HEK293T (cell line): ENCODE results near the gene AEBP2.

Experiments used
- CTCF ChIA-PET: fragments of 350-600 bp; formaldehyde crosslinking; extraction: SDS; loops from one replicate; lab custom pipeline; 2021; ENCODE audit warnings: antibody characterized with exemption, inconsistent platforms; lab: Yijun Ruan, JAX
- POLR2A ChIA-PET: fragments of 350-600 bp; formaldehyde crosslinking; extraction: SDS; loops from one replicate; lab custom pipeline; 2020; ENCODE audit warnings: antibody characterized with exemption, inconsistent platforms; lab: Yijun Ruan, JAX
- DNase-seq: peaks from one replicate; pipeline ENCODE4 v3.0.0; 2012; ENCODE audit warnings: mixed read lengths; ENCODE audit errors: extremely low spot score
- ARNT ChIP-seq: fragments of 450-650 bp; IDR thresholded peaks from 2 replicates; pipeline ENCODE4 v1.6.1; 2017; ENCODE audit warnings: mild to moderate bottlenecking
- BHLHE40 ChIP-seq: fragments of 450-650 bp; IDR thresholded peaks from 2 replicates; pipeline ENCODE4 v1.6.1; 2016; ENCODE audit warnings: mild to moderate bottlenecking, moderate library complexity, borderline replicate concordance
- CTBP1 ChIP-seq: fragments of 450-650 bp; IDR thresholded peaks from 2 replicates; pipeline ENCODE4 v1.6.1; 2016; ENCODE audit warnings: borderline replicate concordance
- ELF4 ChIP-seq: fragments of 450-650 bp; IDR thresholded peaks from 2 replicates; pipeline ENCODE4 v1.6.1; 2017; ENCODE audit warnings: antibody characterized with exemption
- FOXA1 ChIP-seq: fragments of 450-650 bp; IDR thresholded peaks from 2 replicates; pipeline ENCODE4 v1.6.1; 2016; ENCODE audit warnings: mild to moderate bottlenecking
- FOXK2 ChIP-seq: fragments of 450-650 bp; IDR thresholded peaks from 2 replicates; pipeline ENCODE4 v1.6.1; 2016; ENCODE audit warnings: mild to moderate bottlenecking
- FOXM1 ChIP-seq: fragments of 450-650 bp; IDR thresholded peaks from 2 replicates; pipeline ENCODE4 v1.6.1; 2017; ENCODE audit warnings: mild to moderate bottlenecking, borderline replicate concordance
- HDGF ChIP-seq: fragments of 450-650 bp; IDR thresholded peaks from 2 replicates; pipeline ENCODE4 v1.6.1; 2017; ENCODE audit warnings: antibody characterized with exemption, borderline replicate concordance
- L3MBTL2 ChIP-seq: fragments of 450-650 bp; conservative IDR thresholded peaks from 2 replicates; pipeline ENCODE4 v1.6.1; 2016; ENCODE audit warnings: mild to moderate bottlenecking
- LEF1 ChIP-seq: fragments of 450-650 bp; IDR thresholded peaks from 2 replicates; pipeline ENCODE4 v1.6.1; 2017; ENCODE audit warnings: mild to moderate bottlenecking, borderline replicate concordance
- NFRKB ChIP-seq: fragments of 450-650 bp; IDR thresholded peaks from 2 replicates; pipeline ENCODE4 v1.6.1; 2016; ENCODE audit warnings: mild to moderate bottlenecking, moderate library complexity
- SP1 ChIP-seq: fragments of 450-650 bp; IDR thresholded peaks from 2 replicates; pipeline ENCODE4 v1.6.1; 2017
- SUZ12 ChIP-seq: fragments of 450-650 bp; IDR thresholded peaks from 2 replicates; pipeline ENCODE4 v1.6.1; 2016; ENCODE audit warnings: mild to moderate bottlenecking
- TARDBP ChIP-seq: fragments of 450-650 bp; IDR thresholded peaks from 2 replicates; pipeline ENCODE4 v1.6.1; 2016
- ZNF384 ChIP-seq: fragments of 450-650 bp; IDR thresholded peaks from 2 replicates; pipeline ENCODE4 v1.6.1; 2016
- TF ChIP-seq, protein P1 (sequence below): fragments of 450-650 bp; IDR thresholded peaks from 2 replicates; pipeline ENCODE4 v1.6.1; 2016

Gene AEBP2

DNA sequence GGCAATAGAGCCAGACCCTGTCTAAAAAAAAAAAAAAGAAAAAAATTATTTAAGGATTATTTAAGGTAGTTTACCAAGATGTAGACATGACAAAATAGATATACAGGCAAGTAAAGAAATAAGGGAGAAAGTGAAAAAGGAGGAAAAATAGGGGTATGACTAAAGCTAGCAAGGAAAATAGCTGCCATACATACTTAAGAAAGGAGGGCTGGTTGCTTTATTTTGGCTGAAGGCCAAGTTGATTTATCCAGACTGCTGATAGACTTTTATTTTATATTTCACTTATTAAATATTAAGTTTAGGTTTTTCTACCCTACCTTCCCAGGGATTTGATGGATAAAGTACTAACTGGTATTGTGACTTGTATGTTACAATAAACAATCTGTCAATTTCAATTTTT is 8.3 kb upstream of the AEBP2 start:
- TF ChIP-seq FOXM1 (no peak), LEF1 (no peak), BHLHE40 (no peak), SP1 (no peak), NFRKB (no peak), ARNT (no peak), CTBP1 (no peak), TARDBP (no peak)
- TF ChIP-seq, protein P1, sequence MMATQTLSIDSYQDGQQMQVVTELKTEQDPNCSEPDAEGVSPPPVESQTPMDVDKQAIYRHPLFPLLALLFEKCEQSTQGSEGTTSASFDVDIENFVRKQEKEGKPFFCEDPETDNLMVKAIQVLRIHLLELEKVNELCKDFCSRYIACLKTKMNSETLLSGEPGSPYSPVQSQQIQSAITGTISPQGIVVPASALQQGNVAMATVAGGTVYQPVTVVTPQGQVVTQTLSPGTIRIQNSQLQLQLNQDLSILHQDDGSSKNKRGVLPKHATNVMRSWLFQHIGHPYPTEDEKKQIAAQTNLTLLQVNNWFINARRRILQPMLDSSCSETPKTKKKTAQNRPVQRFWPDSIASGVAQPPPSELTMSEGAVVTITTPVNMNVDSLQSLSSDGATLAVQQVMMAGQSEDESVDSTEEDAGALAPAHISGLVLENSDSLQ, result no peak
- ChIA-PET POLR2A (no interaction called here), CTCF (interaction anchor here (0.6 to 0.7 kb wide), 2 partner anchors 27 to 148 kb away, joined by 3 to 4 read pairs; no protein-coding TSS in a partner anchor)
- DNase-seq, result no peak

DNA sequence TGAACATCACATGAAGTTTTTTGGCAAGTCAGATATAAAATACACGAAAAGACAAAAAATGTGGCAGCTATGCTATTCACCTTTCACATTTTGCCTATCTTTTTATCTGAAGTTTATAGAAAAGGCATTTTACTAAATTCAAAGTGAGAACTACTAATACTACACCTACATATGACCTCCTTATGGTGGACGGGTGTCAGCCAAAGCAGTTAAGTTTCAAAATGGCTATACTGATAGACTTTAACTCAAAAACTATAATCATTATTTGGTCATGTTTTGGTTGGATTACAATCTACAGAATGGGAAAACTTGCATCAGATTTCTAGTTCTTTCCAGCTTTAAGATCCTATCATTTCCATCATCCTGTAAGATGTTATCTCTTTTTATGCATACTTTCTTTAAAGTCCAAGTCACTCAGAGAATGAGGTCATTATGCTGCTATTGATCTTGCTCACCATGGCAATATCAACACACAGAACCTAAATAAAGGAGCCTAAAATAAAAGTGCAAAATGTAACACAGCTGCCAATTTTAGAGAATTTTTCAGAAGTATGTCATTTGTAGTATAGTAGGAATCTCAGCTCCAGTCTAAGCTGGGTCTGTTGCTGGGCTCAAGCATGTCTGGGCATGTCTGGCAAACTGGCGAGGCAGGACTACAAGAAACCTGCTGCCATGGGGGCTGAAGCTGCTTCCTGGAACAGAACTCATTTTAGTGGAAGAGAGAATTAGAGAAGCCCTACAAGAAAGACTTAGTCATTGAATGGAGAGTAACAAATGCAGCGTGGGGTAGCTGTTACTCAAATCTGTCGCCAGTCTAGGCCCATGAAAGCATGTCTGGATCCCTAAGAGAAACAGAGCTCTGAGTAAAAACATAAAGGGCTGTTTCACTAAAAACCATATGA is 7.6 kb upstream of the AEBP2 start:
- ChIA-PET CTCF (interaction anchor here (0.6 to 0.7 kb wide), 3 partner anchors 27 to 245 kb away, joined by 3 to 4 read pairs (median 4); no protein-coding TSS in a partner anchor), POLR2A (no interaction called here)
- no peak for DNase-seq
- no peak for TF ChIP-seq NFRKB
- TF ChIP-seq, protein P1, result 0 out of 2 replicates have a peak, but pooled peaks have one; percentile 13
- TF ChIP-seq CTBP1, result no peak

DNA sequence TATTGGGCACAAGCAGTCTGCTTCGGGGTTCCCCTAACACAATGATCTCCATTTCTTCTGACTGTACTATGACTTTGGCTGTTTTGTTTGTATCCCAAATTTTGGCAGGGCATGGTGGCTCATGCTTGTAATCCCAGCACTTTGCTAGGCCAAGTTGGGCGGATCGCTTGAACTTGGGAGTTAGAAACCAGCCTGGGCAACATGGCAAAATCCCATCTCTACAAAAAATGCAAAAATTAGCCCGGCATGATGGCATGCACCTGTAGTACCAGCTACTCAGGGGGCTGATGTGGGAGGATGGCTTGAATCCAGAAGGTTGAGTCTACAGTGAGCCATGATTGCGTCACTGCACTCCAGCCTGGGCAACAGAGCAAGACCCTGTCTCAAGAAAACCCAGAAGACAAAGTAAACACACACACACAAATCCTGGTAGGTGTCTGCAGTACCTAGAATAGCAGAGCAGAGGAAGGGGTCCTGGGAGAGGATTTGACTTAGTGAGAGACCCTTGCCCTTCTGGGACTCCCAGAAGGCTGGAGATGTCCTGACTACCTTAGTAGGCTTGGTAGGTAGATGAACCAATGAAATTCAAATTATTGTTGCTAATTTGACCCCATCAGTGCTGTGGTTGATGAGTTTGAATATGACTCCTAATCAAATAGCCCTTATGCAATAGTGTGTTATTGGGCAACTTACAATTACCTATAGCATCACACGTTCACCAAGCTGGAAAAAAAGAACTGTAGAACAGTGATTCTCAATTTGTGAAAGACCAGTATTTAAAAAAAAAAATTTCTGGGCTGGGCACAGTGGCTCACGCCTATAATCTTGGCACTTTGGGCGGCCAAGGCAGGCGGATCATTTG is 6.8 kb upstream of the AEBP2 start:
- CTCF ChIA-PET, result interaction anchor here (0.7 kb wide), 1 partner anchor 246 kb away, joined by 4 read pairs; no protein-coding TSS in a partner anchor
- POLR2A ChIA-PET, result no interaction called here
- DNase-seq, result no peak
- TF ChIP-seq BHLHE40 (no peak), SUZ12 (no peak), ZNF384 (no peak), CTBP1 (no peak), ARNT (no peak), NFRKB (no peak), LEF1 (no peak), FOXA1 (no peak), HDGF (no peak), TARDBP (no peak), FOXK2 (no peak), L3MBTL2 (no peak), ELF4 (no peak)
- TF ChIP-seq, protein P1, result no peak

DNA sequence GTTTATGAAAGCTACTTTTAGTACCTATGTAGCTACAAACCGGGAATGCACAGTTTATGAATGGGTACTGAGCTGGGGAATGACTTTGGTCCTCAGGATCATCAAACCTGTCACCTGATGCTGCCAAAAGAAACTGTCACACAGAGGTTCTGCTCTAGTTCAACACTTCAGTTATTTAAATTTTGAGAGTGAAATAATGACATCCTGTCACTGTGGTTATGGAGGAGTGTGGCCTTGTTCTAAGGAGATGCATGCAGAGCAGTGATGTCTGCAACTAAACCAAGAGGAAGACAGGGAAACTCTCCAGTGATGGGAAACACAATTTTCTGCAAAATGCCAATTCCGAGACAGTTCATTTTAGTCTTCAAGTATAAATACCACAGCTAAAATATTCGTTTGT is 4.8 kb upstream of the AEBP2 start:
- TF ChIP-seq TARDBP (no peak), L3MBTL2 (no peak)
- no peak for DNase-seq
- POLR2A ChIA-PET, result no interaction called here
- CTCF ChIA-PET, result no interaction called here

DNA sequence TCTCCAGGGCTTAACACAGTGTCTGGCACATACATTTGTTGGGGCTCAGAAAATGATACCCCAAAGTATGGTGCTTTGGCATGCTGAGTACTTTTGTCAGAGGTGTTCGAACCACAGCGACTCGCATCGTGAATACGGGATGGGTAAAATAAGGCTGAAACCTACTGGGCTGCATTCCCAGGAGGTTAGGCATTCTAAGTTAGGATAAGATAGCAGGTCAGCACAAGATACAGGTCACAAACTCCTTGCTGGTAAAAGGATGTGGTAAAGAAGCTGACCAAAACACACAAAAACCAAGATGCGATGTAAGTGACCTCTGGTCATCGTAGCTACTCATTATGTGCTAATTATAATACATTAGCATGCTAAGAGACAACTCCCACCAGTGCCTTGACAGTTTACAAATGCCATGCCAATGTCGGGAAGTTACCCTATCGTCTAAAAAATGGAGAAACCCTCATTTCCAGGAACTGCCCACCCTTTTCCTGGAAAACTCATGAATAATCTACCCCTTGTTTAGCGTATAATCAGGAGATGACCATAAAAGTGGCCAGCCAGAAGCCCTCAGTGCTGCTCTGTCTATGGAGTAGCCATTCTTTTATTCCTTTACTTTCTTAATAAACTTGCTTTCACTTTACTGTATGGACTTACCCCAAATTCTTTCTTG is 3.3 kb upstream of the AEBP2 start:
- CTCF ChIA-PET, result no interaction called here
- POLR2A ChIA-PET, result no interaction called here
- no peak for DNase-seq
- no peak for TF ChIP-seq NFRKB
- TF ChIP-seq ZNF384, result no peak
- no peak for TF ChIP-seq SP1
- TF ChIP-seq TARDBP, result no peak
- no peak for TF ChIP-seq ELF4
- TF ChIP-seq FOXK2, result no peak
- TF ChIP-seq L3MBTL2, result no peak

DNA sequence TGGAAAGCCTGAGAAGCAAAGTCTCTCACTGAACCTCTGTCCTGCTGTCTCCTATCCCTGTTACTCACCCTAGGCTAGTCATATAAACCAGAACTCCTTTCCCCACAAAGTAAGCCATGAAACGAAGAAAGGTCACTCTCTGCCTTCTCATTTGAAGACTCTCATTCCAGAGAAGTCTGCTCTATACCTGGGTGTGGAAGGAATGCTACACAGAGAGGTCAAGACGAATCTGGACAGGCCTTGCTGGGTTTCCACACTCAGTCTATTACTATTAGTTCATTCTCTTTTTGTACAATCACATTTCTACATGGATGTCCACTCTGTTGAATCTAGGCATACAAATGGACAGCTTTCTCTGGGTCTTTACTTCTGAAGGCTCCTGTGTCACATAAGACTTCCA is 2.4 kb upstream of the AEBP2 start:
- POLR2A ChIA-PET, result no interaction called here
- TF ChIP-seq BHLHE40 (no peak), TARDBP (no peak), FOXM1 (no peak), ARNT (no peak), SUZ12 (no peak), CTBP1 (no peak), ZNF384 (no peak), L3MBTL2 (no peak), FOXA1 (no peak), LEF1 (no peak), HDGF (no peak), FOXK2 (no peak), NFRKB (no peak), SP1 (no peak), ELF4 (no peak)
- TF ChIP-seq, protein P1, result no peak
- CTCF ChIA-PET, result no interaction called here
- no peak for DNase-seq
